Measurements from ENCODE around the gene SLC6A1. TPM values are rescaled to one million over a fixed set of nuclear protein-coding genes. Genes with fewer than 3 reads are reported as not detected.

The SLC6A1 gene
- 0.57 TPM for total RNA-seq
- long read RNA-seq = 0 reads

GRCh38 chr3:10992017-10992942 is at the start of gene SLC6A1:
Gene SLC6A1 (plus strand): TSS chr3:10992748. CDS start chr3:11017212, 24,464 bp downstream.
- intact Hi-C loops (cut with DNase I) = no loop called here
- ATAC-seq (peak; percentile 78), DNase-seq (ENCODE audit: missing footprints) (no peak)

GRCh38 chr3:10944866-10945265 is 47.7 kb upstream of the SLC6A1 start:
- ATAC-seq (no peak), DNase-seq (ENCODE audit: missing footprints) (no peak)
- intact Hi-C loops (cut with DNase I) = loop anchor here (1.0 to 10.0 kb wide), 3 partner anchors 37 to 190 kb away; no protein-coding TSS in a partner anchor

GRCh38 chr3:10945683-10946287 is 46.8 kb upstream of the SLC6A1 start:
- intact Hi-C loops (cut with DNase I) = loop anchor here (1.0 to 10.0 kb wide), 3 partner anchors 37 to 191 kb away; no protein-coding TSS in a partner anchor
- ATAC-seq (peak; percentile 71), DNase-seq (ENCODE audit: missing footprints) (peak; percentile 85)

- ATAC-seq (no peak), DNase-seq (ENCODE audit: missing footprints) (no peak)
- intact Hi-C loops (cut with DNase I) = loop anchor here (5.0 to 10.0 kb wide), 2 partner anchors 36 to 192 kb away; no protein-coding TSS in a partner anchor
Measured at GRCh38 chr3:10946526-10946925, 46.0 kb upstream of the SLC6A1 start.

- intact Hi-C loops (cut with DNase I) = loop anchor here (5.0 to 10.0 kb wide), 2 partner anchors 34 to 194 kb away; no protein-coding TSS in a partner anchor
Measured at GRCh38 chr3:10948326-10948725, 44.2 kb upstream of the SLC6A1 start.

GRCh38 chr3:10949197-10949596 is 43.4 kb upstream of the SLC6A1 start:
- ATAC-seq = peak; percentile 7
- DNase-seq (ENCODE audit: missing footprints) = no peak
- intact Hi-C loops (cut with DNase I) = loop anchor here (5.0 to 10.0 kb wide), 2 partner anchors 33 to 194 kb away; no protein-coding TSS in a partner anchor

More at GRCh38 chr3:10948326-10948725, 44.2 kb upstream of the SLC6A1 start:
- no peak for DNase-seq (ENCODE audit: missing footprints)
- no peak for ATAC-seq

- ATAC-seq (peak; percentile 36), DNase-seq (ENCODE audit: missing footprints) (no peak)
- intact Hi-C loops (cut with DNase I) = loop anchor here (10.0 kb wide), 1 partner anchor 384 kb away; no protein-coding TSS in a partner anchor
Measured at GRCh38 chr3:10950476-10951294, 41.9 kb upstream of the SLC6A1 start.

GRCh38 chr3:10951295-10951926 is 41.1 kb upstream of the SLC6A1 start:
- intact Hi-C loops (cut with DNase I) = loop anchor here (10.0 kb wide), 1 partner anchor 383 kb away; no protein-coding TSS in a partner anchor
- ATAC-seq = no peak
- no peak for DNase-seq (ENCODE audit: missing footprints)

- intact Hi-C loops (cut with DNase I) = loop anchor here (10.0 kb wide), 1 partner anchor 382 kb away; no protein-coding TSS in a partner anchor
- DNase-seq (ENCODE audit: missing footprints) (no peak), ATAC-seq (no peak)
Measured at GRCh38 chr3:10952525-10952924, 40.0 kb upstream of the SLC6A1 start.

- intact Hi-C loops (cut with DNase I) = loop anchor here (10.0 kb wide), 1 partner anchor 380 kb away; no protein-coding TSS in a partner anchor
- no peak for DNase-seq (ENCODE audit: missing footprints)
- no peak for ATAC-seq
Measured at GRCh38 chr3:10954740-10955139, 37.8 kb upstream of the SLC6A1 start.

- intact Hi-C loops (cut with DNase I) = loop anchor here (2.0 to 10.0 kb wide), 2 partner anchors 27 to 379 kb away; no protein-coding TSS in a partner anchor
- DNase-seq (ENCODE audit: missing footprints) (peak; percentile 78), ATAC-seq (peak; percentile 77)
Measured at GRCh38 chr3:10955711-10956453, 36.7 kb upstream of the SLC6A1 start.

- intact Hi-C loops (cut with DNase I) = loop anchor here (2.0 to 10.0 kb wide), 2 partner anchors 26 to 378 kb away; no protein-coding TSS in a partner anchor
- no peak for ATAC-seq
- DNase-seq (ENCODE audit: missing footprints) = no peak
Measured at GRCh38 chr3:10956531-10956930, 36.0 kb upstream of the SLC6A1 start.

GRCh38 chr3:10956986-10957385 is 35.6 kb upstream of the SLC6A1 start:
- DNase-seq (ENCODE audit: missing footprints) (no peak), ATAC-seq (peak; percentile 62)
- intact Hi-C loops (cut with DNase I) = loop anchor here (2.0 to 10.0 kb wide), 2 partner anchors 26 to 378 kb away; no protein-coding TSS in a partner anchor

- intact Hi-C loops (cut with DNase I) = loop anchor here (2.0 to 10.0 kb wide), 2 partner anchors 25 to 377 kb away; no protein-coding TSS in a partner anchor
- DNase-seq (ENCODE audit: missing footprints) (peak; percentile 84), ATAC-seq (peak; percentile 56)
Measured at GRCh38 chr3:10957976-10958749, 34.4 kb upstream of the SLC6A1 start.

GRCh38 chr3:10960255-10960654 is 32.3 kb upstream of the SLC6A1 start:
- ATAC-seq (no peak), DNase-seq (ENCODE audit: missing footprints) (no peak)
- intact Hi-C loops (cut with DNase I) = no loop called here

- intact Hi-C loops (cut with DNase I) = no loop called here
- no peak for DNase-seq (ENCODE audit: missing footprints)
- ATAC-seq = no peak
Measured at GRCh38 chr3:10961921-10962320, 30.6 kb upstream of the SLC6A1 start.

All from Right ventricle myocardium inferior (tissue), 1 donor.